Testis (tissue), 3 donors: Measurements from ENCODE around the gene PSMG4. TPM values are rescaled to one million over a fixed set of nuclear protein-coding genes. Genes with fewer than 3 reads are reported as not detected.

Experiments
- DNase-seq: peaks from one replicate; pipeline ENCODE4 v3.0.0-alpha.2; 2019
- H3K27ac ChIP-seq, 2 donors: fragments of 200-600 bp; sonication (generic); one replicate each; pipeline ENCODE4 v1.5.1; 2019
- H3K27me3 ChIP-seq: fragments of 200-600 bp; sonication (generic); one replicate; pipeline ENCODE4 v1.5.1; 2019
- H3K36me3 ChIP-seq: fragments of 200-600 bp; sonication (generic); one replicate; pipeline ENCODE4 v1.5.1; 2017; ENCODE audit warnings: low read depth; ENCODE audit errors: missing control alignments
- H3K4me1 ChIP-seq: fragments of 200-600 bp; sonication (generic); one replicate; pipeline ENCODE4 v1.5.1; 2019
- H3K4me3 ChIP-seq, 2 donors: fragments of 200-600 bp; sonication (generic); one replicate each; pipeline ENCODE4 v1.5.1; 2017 to 2019
- H3K9me3 ChIP-seq: fragments of 200-600 bp; sonication (generic); one replicate; pipeline ENCODE4 v1.5.1; 2017
- POLR2A ChIP-seq: fragments of 450-650 bp; IDR thresholded peaks from one replicate; pipeline ENCODE4 v1.6.1; 2017; ENCODE audit warnings: antibody characterized with exemption, mild to moderate bottlenecking, moderate library complexity
- WGBS, 2 donors: methylation state at CpG; one replicate each; pipeline ENCODE4 v1.1.5; 2018; 5-methylcytosine and 5-hydroxymethylcytosine counted together
- intact Hi-C: fragments of 100-400 bp; cut with DNase I; formaldehyde crosslinking; loops from one replicate; pipeline ENCODE4 v1.15.1; 2023; ENCODE audit warnings: low total_unique reads
- polyA plus RNA-seq: library from polyadenylated mRNA; stranded (reverse); fragments of 350-450 nt; fragmentation: Illumina TruSeq; extraction: RNeasy Lipid Tissue Mini Kit (QIAGEN cat#74804); gene quantifications from one replicate; pipeline ENCODE4 v1.2.3, GENCODE V29; 2014; ENCODE audit warnings: low read depth, low replicate concordance; ENCODE audit not compliant: insufficient read depth
- total RNA-seq, 2 donors: library from RNA; depleted of rRNA; stranded (reverse); fragments of >200 nt; gene quantifications; one replicate each; pipeline ENCODE4 v1.2.3, GENCODE V29; 2016
- TF ChIP-seq, protein P1 (sequence below), 3 experiments: fragments of 450-650 bp in 2 of 3; fragments of 200-600 bp in 1 of 3; sonication (generic) in 1 of 3; IDR thresholded peaks; one replicate each; pipeline ENCODE4 v1.5.1; 2016 to 2019; ENCODE audit warnings: antibody characterized with exemption in 3 of 3, mild to moderate bottlenecking in 2 of 3, moderate library complexity in 1 of 3

The PSMG4 gene
- total and polyA plus RNA-seq, 3 donors from 2014 or later: 23.1 to 46.1 (median 42.4) TPM

DNA sequence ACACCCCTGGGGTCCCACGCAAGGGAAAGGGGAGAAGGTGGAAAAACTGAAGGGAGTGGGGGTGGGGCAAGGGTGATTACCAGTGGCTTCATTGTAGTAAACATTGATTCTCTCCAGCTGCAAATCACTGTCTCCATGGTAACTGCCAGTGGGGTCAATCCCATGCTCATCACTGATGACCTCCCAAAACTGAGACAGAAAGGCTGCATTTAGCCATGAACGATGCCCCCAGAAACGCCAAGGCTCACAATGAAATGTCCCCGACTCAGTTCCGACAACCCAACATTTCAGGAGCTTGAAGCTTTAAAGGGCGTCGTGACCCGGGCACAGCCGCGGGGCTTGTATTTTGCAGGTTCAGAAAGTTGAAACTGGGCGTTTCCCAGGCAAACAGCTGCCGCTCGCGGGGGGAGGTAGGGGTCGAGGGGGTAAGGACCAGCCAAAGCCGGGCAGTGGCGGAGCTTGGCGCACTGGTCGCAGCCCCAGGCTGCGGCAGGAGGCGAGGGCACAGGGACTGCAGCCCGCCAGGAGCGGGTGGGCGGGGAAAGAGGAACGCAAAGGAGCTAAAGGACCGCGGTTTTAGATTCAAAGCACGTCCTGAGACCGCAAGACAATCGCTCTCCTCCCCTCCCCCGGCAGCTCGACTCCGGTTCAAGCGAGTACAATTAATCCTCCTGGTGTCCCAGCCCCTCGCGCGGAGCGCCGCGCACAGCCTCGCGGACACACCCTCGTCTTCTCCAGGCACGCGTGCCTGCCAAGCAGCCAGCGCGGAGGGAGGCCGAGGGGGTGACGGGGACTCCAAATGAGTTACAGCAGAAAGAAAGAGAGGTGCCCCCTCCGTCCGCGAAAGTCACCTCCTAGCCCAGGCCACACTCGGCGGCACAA is 32.0 kb upstream of the PSMG4 start:
- Histone ChIP-seq H3K9me3 (no peaks in the 10 kb centered on the region), H3K36me3 (no peaks in the 10 kb centered on the region), H3K27me3 (no peaks in the 10 kb centered on the region), H3K4me3 (peak overlapping the region in 1 of 2 donors; percentile 15), H3K27ac (no peak overlapping the region), H3K4me1 (peaks cover 26% of the 10 kb centered on the region)
- WGBS, 2 donors: 2 to 3% methylated on average over 32 to 54 of the region's 54 CpGs
- intact Hi-C loops: no loop called here
- no peak for DNase-seq
- TF ChIP-seq, protein P1, sequence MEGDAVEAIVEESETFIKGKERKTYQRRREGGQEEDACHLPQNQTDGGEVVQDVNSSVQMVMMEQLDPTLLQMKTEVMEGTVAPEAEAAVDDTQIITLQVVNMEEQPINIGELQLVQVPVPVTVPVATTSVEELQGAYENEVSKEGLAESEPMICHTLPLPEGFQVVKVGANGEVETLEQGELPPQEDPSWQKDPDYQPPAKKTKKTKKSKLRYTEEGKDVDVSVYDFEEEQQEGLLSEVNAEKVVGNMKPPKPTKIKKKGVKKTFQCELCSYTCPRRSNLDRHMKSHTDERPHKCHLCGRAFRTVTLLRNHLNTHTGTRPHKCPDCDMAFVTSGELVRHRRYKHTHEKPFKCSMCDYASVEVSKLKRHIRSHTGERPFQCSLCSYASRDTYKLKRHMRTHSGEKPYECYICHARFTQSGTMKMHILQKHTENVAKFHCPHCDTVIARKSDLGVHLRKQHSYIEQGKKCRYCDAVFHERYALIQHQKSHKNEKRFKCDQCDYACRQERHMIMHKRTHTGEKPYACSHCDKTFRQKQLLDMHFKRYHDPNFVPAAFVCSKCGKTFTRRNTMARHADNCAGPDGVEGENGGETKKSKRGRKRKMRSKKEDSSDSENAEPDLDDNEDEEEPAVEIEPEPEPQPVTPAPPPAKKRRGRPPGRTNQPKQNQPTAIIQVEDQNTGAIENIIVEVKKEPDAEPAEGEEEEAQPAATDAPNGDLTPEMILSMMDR (IDR thresholded peaks at IDR 0.05): no peak
- TF ChIP-seq POLR2A: no peak

DNA sequence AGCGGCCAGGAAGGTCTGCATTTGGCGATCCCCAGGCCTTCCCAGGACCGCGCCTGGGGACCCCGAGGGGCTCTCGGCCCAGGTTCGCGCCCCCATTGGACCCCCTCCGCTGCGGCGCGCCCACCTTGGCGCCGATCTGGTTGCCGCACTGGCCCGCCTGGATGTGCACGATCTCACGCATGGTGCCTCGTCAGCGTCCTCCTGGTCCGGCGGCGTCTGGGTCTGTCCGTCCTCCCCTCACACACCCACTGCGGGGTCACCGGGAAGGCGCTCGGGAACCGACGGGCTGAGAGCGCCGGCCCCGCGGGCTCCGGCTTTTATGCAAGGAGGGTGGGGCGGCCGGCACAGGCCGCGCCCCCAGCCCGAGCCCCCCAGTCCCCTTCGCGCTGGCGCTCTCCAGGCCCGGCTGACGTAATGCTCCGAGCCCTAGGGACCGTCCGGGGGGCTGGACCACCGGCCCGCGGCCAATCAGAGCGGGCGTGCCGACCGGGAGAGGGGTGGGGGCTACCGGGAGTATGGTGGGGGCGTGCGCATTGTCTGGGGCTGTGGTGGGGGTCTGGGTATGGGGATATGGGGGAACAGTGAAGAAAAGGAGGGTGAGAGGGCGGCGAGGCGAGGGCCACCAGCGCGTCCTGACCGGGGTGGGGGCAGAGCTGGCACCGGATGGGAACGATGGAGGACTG is 31.2 kb upstream of the PSMG4 start, which contains the start of gene TUBB2B:
Gene TUBB2B (minus strand): TSS at position 291 of the 683 bp plus-strand sequence. CDS start 110 bp downstream, at position 181.
- 1% methylated on average over 15 to 63 of the region's 66 CpGs for WGBS, 2 donors
- no peak for DNase-seq
- Histone ChIP-seq H3K27me3 (no peaks in the 10 kb centered on the region), H3K27ac (no peak within 1 kb of the TSS), H3K4me1 (peaks cover 29% of the 10 kb centered on the region), H3K4me3 (peak within 1 kb of the TSS in 1 of 2 donors; percentile 15), H3K36me3 (no peaks in the 10 kb centered on the region), H3K9me3 (no peaks in the 10 kb centered on the region)
- TF ChIP-seq POLR2A: no peak
- TF ChIP-seq, protein P1 (IDR thresholded peaks at IDR 0.05): no peak
- intact Hi-C loops: no loop called here

- intact Hi-C loops: no loop called here
- 0 to 3% methylated on average over 10 to 38 of the region's 38 CpGs for WGBS, 2 donors
- Histone ChIP-seq H3K36me3 (no peaks in the 10 kb centered on the region), H3K4me1 (peaks cover 29% of the 10 kb centered on the region), H3K27ac (no peak overlapping the region), H3K9me3 (no peaks in the 10 kb centered on the region), H3K27me3 (no peaks in the 10 kb centered on the region), H3K4me3 (no peak overlapping the region)
- TF ChIP-seq, protein P1 (IDR thresholded peaks at IDR 0.05): no peak
- TF ChIP-seq POLR2A: no peak
- DNase-seq: no peak
Observed at GRCh38 chr6:3228046-3228671, 30.6 kb upstream of the PSMG4 start.

- H3K4me3 ChIP-seq: no peak overlapping the region
- H3K27ac ChIP-seq: no peak overlapping the region
- peaks cover 29% of the 10 kb centered on the region for H3K4me1 ChIP-seq
- TF ChIP-seq, protein P1 (IDR thresholded peaks at IDR 0.05): no peak
- no peak for TF ChIP-seq POLR2A
- no peaks in the 10 kb centered on the region for H3K27me3 ChIP-seq
- intact Hi-C loops: no loop called here
- no peaks in the 10 kb centered on the region for H3K36me3 ChIP-seq
- 4 to 5% methylated on average over 36 to 62 of the region's 62 CpGs for WGBS, 2 donors
- DNase-seq: no peak
- no peaks in the 10 kb centered on the region for H3K9me3 ChIP-seq
Observed at GRCh38 chr6:3228771-3229565, 29.8 kb upstream of the PSMG4 start.
